Femur (tissue), 1 donor: ENCODE results near the gene RTP5.
A peak's percentile ranks its signal among the peaks of the same experiment; 100 is the strongest.

Source experiments
- DNase-seq: peaks from one replicate; pipeline ENCODE4 v3.0.0-alpha.2; 2017

The RTP5 gene

DNA sequence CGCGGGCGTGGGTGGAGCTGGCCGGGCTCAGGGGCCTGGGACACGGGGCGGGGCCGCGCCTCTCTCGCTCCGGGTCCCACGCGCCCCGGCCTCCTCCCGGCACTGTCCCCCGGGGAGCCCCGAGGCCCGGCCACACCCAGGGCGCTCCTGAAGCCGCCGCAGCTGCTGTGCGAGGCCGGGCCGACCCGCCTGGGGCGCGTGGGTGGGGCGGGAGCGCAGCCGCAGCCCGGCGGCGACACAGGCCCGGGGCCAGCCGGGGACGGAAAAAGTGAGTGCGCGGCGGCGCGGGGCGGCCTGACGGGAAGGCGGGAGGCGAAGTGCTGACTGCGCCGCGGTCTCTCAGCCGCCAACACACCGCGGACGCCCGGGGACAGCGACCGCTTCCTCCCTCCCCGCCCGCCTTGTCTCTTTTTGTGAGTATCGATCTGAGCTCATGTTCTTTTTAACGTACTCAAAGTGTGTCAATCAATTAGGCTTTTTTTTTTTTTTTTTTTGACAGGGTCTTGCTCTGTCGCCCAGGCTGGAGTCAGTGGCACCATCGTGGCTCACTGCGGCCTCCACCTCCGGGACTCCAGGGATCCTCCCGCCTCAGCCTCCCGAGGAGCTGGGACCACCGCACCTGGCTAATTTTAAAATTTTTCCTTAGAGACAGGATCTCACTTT is 25.3 kb upstream of the RTP5 start:
- DNase-seq, result peak; percentile 89

DNA sequence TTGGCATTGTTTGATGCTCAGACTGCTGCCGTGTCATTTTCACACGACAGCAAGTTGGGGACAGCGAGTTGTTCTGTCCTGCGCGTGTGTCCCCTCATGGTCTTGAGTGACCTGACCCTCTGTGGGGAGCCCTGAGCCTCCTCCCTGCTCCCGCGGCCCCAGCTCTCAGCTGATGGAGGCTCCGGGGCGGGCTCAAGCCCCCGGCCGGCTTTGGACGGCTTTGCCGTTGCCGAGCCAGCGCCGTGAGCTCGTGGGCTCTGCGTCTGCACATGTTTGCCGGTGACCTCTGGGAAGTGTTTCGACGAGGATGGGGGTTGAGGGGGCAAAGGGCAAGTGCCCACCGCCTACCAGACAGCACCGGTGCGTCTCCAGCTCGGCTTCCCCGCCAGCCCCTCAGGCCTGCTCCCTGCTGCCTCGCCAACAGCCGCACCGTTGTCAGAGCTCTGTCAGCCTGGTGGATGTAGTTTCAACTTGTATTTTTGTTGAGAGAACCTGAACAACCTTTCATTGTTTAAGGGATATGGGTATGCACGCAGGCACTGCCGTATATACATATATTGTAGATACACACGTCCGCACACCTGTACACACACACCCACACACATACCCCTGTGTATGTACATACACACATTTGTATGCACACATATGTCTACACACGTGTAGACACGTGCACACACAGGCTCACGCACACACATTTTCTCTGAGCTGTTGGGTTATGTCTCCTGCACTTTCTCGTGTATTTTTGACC is 24.5 kb upstream of the RTP5 start:
- DNase-seq, result peak; percentile 28

DNA sequence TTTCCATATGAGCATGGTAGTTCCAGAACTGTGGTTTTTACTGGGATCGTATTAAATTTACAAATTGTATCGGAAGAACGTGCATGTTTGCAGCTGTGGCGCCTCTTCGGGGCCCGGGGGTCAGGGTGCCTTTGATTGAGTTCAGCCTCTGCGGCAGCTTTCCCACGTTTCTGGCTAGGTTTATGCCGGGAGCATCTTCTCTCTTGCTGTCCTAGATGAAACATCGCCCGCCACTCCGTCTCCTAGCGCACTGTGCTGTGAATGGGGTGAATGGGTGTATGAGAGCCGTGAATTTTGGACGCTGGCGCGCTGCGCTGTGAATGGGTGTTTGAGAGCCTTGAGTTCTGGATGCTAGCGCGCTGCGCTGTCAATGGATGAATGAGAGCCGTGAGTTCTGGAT is 23.1 kb upstream of the RTP5 start:
- peak; percentile 11 for DNase-seq

DNA sequence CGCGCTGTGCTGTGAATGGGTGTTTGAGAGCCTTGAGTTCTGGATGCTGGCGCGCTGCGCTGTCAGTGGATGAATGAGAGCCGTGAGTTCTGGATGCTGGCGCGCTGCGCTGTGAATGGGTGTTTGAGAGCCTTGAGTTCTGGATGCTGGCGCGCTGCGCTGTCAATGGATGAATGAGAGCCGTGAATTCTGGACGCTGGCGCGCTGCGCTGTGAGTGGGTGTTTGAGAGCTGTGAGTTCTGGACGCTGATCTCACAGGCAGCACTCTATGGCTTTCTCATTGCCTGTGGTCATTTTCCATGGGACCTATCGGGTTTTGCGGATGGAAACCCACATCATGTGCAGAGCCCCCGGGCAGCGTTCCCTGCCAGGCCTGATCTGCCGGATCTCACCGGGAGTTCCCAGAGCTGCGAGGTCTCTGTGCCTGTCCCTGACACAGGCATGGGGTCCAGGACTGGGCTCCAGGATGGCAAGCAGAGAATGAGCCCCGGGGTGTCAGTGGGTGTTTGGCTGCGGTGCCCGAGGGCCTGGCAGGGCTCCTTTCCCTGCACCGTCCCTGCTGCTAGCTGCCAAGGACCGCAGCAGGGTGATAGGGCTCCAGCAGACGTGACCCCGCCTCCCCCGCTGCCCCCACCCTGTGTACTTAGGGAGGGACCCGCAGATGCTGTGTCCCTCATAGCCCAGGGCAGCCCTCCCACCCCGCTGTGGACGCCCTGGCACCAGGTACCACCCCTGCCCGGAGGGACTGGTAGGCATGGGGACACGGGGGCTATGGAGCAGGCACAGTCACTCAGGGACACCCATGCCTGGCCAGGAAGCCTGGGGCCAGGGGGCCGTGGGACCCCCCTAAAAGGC is 20.5 kb upstream of the RTP5 start:
- peak; percentile 16 for DNase-seq

DNA sequence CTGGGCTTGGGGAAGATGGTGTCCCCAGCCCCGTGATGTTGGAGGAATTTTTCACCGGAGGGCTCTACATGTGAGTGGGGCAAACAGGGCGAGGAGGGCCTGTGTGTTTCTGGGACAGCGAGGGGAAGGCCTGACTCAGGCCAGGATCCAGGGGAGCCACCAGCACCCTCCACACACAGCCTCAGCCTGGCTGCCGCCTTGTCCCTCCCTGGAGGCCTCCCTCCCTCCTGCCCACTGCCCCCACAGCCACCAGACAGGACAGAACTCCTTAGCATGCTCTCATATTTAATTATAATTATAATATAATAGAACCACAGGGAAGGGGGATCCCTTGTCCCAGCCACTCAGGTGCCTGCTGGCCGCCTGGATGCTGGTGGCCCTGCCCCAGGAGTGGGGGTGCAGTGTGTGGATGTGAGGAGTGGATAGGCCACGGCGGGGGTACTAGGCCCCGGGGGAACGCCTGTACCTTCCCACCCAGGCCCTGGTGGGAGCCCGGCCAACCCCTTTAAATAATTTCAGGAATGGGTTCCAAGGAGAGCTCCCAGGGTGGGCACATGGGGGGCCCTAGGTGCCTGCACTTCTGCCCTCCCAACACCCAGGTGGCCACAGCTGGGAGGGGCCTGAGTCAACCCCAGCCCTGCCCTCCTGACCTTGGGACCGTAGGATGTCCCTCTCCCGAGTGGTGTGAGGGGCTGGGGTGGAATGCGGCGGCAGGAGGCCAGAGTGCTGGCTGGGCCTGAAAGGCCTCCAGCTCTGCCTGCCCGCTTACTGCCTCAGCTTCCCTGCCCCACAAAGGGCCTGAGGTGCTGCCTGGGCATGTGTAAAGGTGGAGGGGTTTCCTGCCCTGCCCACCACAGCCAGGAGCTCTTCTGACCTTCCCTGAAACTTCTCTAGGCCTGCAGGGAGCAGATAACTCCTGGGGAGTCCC is 19.6 kb upstream of the RTP5 start:
- peak; percentile 11 for DNase-seq

DNA sequence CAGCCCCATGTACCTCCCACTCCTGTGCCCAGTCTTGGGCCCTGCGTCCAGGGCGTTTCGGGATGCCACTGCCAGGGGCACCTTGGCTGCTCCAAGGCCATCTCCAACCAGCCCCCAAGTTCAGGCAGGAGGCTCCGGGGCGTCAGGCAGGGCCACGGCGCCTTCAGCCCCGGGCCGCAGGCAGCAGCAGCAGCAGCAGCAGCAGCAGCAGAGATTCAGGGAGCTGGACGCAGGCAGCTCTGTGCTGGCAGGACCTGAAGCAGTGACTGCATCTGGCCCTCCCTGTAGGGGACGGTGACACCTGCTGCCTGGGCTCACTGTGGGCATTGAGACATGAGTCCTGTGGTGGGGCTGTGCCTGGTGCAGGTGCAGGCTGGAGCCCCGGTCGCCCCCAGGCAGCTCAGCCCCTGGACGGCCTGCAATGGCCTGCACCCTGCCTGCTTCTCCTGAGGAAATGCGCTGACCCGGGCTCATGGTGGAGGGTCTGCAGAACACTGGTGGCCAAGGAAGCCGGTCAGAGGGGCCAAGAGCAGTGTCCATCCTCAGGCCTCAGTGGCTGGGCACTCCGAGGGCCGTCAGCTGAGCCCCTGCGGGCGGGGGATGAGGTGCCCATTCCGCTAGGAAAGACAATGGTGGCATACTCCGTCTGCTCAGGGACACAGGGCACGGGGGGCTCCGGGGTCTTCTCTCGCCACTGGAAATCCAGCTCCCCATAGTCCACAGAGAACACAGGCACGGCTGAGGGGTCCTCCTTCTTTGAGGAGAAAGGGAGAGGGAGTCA is 18.8 kb upstream of the RTP5 start:
- peak; percentile 13 for DNase-seq

DNA sequence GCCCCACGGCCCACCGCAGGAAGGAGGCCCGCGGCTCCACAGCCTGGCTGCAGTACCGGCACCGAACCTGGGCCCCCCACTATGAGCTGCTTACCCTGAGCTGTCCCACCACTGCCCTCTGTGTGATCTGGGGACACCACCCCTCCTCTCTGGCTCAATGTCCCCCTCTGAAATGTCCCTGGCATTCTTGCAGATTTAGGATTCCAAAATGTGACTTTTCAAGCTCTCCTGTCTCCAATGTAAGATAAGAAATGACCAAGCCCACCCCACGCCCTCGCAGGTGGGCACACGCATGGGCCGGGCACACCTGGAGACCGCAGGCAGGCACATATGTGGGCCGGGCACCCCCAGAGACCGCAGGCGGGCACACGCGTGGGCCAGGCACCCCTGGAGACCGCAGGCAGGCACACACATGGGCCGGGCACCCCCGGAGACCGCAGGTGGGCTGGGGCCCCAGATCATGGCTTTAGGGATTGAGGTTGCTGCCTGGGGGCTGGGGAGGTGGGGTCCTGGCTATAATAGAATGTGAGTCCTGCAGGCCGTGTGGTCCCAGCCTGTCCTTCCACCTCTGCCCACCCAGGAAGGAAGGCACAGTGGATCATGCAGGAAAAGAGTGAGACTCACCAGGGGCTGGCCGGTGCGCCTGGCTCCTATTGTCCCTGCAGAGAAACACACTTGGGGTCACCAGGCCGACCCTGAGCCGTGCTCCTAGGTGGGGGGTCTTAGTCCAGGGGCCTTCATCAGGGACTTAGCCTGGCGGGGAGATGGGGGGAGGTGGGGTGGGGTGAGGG is 18.0 kb upstream of the RTP5 start:
- peak; percentile 13 for DNase-seq

DNA sequence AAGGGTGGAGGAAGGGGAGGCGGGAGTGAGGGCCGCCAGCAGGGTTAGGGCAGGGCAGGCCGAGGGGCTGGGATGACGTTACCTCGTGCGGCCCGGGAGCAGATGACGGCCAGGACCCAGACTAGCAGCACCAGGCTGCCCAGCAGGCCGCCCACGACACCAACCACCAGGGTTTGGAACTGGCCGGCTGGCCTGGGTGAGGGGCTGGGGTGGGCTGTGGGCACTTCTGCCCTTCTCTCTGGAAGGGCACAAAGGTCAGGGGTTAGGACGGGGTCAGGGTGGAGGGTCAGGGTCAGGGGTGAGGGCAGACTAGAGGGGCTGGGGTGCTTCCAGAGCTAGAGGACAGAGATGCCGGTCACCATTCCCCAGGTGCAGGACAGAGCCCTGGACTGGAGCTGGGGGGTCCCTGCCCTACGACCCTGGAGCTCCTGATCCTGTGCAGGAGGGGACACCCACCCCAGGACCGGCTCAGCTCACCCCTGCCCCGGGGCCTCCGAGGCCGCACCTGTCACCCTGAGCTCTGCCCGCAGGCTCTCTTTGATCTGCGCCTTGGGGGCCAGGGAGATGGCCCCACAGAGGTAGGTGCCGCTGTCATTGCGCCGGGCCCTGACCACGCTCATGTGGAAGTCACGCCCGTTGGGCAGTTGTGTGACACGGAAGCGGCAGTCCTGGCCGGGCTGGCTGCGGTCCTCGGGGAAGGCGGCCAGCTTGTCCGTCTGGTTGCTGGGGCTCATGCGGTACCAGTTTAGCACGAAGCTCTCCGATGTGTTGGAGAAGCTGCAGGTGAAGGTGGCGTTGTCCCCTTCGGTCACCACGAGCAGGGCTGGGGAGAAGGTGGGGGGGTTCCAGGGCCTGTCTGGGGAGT is 17.2 kb upstream of the RTP5 start:
- DNase-seq, result peak; percentile 12

DNA sequence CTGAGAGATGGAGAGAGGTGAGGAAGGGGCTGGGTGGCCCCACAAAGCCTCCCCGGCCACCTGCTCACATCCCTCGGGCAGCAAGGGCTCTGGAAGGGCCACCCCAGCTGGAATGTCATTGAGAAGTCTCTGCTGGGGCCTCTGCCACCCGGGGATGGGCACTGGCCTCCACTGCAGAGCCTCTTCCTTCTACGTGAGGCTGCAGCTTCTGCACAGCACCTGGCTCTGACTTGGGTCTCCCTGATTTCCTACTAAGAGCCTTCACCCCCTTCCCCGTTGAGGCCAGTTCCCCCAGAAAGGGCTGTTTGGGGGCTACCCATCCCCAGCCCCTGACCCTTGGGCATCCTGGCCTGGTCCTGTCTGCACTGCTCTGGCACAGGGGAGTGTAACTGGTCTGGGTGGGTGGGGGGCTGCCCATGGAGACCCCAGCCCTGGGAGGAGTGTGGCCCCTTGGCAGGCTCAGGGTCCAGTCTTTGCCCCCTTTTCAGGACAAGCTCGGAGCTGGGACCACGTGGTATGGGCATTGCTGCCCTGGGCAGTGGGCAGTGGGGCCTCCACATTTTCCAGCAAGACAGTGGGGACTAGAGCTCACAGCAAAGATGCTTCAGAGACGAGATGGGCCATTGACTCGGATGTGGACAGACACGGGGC is 16.4 kb upstream of the RTP5 start:
- DNase-seq, result peak; percentile 13

DNA sequence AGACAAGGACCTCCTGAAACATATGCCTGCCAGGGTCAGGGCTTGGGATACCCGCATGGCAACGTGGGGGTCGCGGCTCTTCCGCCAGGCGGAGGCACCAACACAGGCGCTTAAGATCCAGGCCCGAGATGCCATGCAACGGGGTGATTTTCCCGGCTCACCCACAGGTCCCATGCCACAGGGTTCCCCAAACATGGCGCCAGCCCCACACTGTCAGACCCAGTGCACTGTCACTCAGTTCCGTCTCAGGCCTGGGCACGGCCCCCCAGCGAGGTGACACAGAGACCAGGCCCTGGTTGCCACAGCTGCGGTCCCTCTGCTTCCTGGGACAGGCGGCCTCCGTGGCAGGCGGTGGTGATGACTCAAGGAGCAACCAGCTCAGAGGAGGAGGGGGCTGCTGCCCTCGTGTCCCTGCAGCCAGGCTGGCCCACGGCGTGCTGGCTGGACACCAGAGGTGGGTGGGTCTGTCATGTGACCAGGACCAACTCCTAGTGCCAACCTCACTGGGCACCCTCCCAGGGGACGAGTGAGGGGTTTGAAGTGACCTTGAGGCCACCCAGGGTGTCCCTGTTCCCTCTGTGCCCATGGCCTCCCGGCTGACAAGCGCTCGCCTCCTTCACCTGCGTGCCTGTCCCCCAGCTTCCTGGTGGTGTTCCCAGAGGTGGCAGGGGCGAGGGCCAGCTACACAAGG is 15.7 kb upstream of the RTP5 start:
- peak; percentile 28 for DNase-seq

DNA sequence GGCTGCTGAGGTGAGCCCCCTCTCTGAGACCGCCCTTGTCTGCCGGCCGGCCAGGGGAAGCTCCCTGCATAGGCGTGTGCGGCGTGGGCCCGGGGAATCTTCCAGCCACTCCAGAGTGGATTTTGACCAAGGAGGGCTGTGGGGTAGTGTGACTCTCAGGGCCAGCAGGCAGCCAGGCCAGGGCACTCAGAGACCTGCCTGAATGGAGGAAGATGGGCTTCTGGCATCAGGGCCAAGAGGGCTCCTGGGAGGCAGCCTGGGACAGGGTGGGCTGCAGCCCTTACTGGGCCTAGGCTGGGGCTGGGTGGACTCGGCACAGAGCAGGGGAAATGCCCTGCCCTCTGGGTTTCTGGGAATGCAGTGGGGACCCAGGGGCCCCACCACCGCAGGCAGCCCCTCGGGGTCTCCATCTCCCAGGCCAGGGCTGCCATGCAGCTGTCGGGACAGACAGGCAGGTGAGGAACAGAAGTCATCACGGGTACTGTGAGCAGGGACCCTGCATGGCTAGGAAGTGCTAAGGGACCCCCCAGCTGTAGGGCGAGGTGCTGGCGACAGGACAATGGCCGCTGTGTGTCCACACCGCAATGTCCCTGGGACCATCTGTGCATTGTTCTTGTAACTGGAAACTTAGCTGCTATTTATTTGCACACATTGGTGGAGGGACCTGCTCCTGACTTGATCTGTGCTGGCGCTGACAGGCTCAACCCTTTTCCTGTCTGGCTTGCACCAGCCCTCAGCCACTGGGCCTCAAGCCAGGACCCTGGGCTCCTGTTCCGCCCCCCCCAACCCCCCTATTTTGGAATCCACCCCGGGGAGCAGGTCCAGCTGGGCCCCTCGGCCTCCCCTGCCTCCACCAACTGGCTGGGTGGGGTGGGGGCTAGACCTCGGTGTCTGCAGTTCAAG is 14.9 kb upstream of the RTP5 start:
- DNase-seq, result no peak

DNA sequence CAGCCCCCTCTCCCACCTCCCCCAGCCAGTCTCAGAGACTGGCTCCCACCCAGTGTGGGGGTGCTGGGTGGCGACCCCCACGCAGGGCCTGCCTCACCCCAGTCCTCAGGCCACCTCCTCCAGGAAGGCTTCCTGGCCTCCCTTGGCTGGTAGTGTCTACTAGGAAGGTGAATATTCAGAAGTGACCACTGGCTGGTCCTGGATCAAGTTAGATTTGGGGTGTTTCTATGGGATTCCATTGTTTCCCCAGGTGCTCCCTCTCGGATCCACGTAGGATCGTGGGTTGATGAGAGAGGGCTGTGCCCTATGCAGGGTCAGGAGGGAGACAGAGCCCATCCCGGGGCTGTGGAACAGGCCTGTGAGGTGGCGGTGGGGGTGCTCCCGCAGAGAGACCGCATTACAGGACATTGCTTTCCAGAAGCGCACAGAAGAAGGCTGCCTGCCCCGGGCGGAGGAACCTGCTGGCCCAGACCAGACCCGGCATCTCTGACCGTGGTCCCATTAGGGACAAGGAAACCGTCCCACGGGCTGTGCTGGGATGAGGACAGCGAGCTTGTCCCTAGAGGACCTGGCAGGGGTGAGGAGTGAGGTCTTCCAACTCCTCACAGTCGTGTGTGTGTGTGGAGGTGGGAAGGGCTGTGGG is 14.2 kb upstream of the RTP5 start:
- DNase-seq, result no peak

DNA sequence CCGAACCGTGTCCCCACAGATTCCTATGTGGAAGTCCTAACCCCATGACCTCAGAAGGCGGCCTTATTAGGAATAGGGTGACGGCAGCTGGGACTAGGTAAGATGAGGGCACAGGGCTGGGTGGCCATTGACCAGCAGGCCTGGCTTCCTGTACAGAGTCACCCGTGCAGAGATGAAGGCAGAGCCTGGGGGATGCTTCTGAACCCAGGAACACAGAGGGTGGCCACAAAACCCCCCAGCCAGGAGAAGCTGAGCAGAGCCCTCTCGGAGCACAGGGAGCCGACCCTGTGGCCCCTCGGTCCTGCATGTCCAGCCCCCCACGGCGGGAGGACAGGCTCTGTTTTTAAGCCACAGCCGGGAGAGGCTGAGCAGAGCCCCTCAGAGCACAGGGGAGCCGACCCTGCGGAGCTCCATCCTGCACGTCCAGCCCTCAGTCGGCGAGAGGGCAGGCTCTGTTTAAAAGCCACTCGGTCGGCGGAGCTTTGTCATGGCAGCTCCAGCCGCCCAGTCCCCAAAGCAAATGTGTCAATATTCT is 13.6 kb upstream of the RTP5 start:
- no peak for DNase-seq

DNA sequence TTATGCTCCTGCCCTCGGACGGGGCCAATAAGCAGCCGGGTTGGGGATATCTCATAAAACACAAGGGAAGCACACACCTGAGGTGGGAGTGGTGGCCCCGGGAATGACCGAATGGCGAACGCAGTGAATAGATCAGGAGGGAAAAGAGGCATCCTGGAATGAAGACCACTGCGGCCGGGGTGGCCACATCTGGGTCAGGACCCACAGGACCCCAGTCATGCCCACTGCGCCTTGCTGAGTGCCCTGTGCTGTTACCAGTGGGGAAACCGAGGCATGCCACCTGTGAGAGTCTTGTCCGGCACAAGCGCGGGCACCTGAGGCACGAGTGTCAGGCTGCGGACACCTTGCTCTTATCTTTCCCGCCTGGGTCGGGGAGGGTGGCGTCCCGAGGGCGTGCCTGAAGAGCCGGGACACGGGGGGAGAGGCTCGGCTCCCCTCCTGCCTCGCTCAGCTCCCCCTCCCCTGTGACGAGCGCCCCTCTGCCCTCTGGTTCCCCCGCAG is 12.4 kb upstream of the RTP5 start:
- no peak for DNase-seq

DNA sequence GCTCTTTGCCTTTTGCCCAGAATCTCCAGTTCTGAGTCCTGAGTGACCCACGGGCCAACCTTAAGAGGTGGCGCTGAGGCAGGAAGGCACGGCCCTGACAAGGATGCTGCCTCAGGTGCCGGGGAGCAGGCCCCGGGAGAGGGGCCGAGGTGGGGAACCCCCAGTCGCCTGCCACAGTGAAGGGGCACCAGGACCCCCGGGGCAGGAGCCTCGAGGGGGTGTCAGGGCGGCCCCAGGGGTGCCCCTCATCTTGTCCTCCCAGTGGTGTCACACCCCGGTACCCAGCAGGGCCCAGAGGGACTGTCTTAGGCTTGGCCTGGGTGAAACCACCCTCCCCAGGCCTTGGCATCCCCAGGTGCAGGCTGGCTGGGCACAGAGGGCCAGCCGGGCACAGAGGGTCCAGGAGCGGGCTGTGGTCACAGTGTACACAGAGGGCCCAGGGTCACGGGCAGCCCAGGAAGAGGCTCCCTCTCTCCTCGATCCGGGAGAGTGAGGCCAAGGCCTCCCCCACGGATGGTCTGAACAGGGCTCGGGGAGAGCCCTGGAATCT is 11.9 kb upstream of the RTP5 start:
- no peak for DNase-seq
